GM11168 (cell line): ENCODE results near the gene CCNL2.

Experiments used
- in situ Hi-C: fragments of 300-500 bp; cut with MboI; formaldehyde crosslinking; loops from one replicate; pipeline ENCODE4 v1.12.0; 2022; ENCODE audit warnings: low sequenced_read_pairs; ENCODE audit not compliant: unreplicated experiment

Gene CCNL2

DNA sequence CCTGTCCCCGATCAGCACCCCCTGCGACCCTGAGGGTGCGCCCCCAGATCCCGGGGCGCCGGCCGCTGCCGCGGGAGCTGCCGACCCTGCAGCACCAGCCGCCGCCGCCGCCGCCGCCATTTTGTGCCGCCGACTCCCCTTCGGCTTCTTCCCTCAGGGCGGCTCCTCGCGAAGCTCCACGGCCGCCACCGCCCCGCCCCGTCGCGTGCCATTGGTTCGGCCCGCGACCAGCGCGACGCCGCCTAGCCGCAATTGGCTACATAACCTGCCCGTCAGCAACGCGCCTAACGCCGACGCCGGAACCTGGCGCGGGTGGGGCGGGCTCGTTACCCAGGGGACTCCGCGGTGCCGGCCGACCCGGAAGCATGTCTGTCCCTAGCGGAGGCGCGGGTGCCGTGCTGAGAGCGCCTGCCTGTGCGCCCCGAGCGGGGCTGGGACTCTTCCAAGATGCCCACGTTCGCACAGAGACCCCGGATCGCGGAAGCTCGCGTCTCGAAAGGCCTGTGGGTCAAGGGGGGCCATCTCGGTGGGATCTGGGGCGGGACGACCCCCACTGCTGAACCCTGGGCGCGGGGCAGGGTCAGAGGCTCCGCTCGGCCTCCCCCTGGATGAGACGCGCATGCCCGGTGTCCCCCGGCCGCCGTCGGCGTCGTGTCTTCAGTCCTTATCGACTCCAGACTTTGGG, at the start of gene CCNL2:
TSS of gene CCNL2 (minus strand) at position 149 of the 685 bp plus-strand sequence. CDS start at position 120, 29 bp downstream.
- in situ Hi-C loops, result no loop called here

- in situ Hi-C loops, result loop anchor here (5.0 kb wide), 1 partner anchor 51 kb away; no protein-coding TSS in a partner anchor
Measured at GRCh38 chr1:1446631-1447030, 47.5 kb upstream of the CCNL2 start.

DNA sequence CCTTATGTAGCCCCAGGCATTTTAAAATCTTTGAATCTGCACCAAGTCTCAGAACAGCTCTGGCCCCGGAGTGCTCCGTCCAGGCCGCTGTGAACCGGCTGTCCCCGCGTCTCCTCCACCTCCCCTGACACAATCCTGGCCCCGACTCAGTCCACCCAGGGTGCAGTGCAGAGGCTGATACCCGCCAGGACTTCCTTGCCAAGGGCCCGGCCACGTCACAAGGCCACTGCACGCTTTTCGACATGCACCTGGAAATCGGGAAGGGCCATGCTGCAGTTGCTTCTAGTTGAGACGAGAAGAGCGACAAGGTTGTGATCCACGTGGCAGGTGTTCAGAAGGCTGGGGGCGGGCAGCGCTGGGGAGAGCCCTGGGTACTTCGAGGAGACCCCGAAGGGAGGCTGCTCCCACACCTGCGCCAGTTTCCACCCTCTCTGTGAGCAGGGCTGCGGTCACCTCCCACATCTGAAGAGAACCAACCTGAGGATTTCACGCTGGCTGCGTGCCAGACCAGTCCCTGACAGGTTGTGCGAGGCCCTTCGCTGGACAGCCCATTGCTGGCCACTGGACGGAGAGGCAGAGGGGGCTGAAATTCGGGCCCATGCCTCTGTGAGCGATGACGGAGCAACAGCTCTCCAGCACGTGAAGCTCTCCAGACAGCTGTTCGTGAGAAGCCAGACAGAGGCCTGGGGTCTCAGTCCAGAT, 43.1 kb upstream of the CCNL2 start:
- in situ Hi-C loops, result no loop called here

GRCh38 chr1:1441002-1441888, 42.1 kb upstream of the CCNL2 start:
- in situ Hi-C loops, result no loop called here

DNA sequence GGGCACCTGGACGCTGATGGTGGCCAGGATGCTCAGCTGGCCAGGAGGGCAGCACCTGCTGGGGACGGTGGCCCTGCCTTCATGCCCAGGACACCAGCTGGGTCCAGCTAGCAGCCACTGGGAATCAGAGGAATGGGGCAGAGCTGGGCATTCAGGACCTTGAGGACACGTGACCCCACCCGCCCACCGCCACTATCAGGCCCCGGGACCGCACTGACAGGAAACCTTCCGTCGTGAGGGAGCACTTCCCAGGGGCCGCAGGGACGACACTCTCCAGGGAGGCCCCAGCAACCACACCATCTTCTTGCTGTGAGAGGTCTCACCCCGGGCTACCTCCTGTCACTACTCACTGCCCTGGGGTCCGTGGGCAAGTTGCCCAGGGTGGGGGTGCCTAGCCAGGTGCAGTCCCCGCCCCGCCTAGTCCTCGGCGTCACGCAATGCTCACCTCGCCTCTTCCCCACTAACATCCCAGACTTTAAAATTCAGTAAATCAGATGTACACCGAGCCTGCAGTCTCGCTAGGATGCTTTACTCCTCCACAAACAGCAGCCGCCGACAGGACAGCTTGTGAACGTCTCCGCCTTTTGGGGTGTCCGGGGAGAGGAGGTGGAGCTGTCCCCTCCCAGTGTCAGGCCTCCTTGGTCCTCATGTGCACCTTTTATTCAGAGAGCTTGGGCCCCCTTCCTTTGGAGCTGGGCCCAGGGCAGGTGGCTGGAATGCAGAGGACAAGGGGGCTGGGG, 41.3 kb upstream of the CCNL2 start:
- in situ Hi-C loops, result no loop called here

DNA sequence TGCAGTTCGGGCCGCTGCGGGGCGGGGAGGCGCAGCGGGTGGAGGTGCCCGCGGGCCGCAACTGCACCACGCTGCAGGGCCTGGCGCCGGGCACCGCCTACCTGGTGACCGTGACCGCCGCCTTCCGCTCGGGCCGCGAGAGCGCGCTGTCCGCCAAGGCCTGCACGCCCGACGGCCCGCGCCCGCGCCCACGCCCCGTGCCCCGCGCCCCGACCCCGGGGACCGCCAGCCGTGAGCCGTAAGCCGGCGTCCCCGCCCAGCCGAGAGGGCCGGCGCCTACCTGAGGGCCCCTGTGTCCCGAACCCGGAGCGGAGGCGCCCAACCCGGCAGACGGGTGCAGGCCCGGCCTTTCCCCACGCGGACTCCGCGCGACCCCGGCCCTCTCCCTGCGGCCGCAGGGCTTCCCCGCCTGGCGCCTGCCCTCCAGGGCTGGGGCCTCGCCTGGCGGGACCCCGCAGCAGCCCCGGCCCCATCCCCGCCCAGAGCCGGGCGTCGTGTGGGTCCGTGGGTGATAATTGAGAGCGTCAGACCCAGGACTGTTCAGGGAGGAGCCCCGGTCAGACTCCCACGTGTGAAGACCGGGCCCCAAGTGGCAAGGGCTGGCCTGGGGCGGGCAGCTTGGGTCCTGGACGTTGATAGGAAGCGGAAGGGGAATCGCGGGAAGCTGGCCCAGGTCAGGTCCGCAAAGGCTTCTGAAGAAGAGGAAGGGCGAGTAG, 40.6 kb upstream of the CCNL2 start:
- in situ Hi-C loops, result no loop called here

GRCh38 chr1:1438531-1439381, 39.6 kb upstream of the CCNL2 start:
- in situ Hi-C loops, result no loop called here

GRCh38 chr1:1437904-1438376, 38.8 kb upstream of the CCNL2 start:
- in situ Hi-C loops, result no loop called here

GRCh38 chr1:1437033-1437903, 38.1 kb upstream of the CCNL2 start:
- in situ Hi-C loops, result no loop called here

DNA sequence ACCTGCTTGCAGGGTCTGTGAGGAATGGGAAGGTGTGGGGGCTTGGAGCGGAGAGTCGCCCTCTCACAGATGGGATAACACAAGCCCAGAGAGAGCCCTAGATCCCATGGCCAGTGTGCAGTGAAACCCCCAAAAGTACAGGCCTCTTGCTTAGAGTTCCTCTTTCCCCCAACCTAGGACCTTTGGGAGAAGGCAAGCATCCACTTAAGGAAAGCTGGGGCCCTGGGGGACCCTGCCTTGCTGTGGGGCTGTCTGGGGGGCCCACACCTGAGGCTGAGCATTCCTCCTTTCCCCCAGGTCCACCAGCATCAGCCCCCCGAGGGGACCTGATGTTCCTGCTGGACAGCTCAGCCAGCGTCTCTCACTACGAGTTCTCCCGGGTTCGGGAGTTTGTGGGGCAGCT, 37.5 kb upstream of the CCNL2 start:
- in situ Hi-C loops, result no loop called here

DNA sequence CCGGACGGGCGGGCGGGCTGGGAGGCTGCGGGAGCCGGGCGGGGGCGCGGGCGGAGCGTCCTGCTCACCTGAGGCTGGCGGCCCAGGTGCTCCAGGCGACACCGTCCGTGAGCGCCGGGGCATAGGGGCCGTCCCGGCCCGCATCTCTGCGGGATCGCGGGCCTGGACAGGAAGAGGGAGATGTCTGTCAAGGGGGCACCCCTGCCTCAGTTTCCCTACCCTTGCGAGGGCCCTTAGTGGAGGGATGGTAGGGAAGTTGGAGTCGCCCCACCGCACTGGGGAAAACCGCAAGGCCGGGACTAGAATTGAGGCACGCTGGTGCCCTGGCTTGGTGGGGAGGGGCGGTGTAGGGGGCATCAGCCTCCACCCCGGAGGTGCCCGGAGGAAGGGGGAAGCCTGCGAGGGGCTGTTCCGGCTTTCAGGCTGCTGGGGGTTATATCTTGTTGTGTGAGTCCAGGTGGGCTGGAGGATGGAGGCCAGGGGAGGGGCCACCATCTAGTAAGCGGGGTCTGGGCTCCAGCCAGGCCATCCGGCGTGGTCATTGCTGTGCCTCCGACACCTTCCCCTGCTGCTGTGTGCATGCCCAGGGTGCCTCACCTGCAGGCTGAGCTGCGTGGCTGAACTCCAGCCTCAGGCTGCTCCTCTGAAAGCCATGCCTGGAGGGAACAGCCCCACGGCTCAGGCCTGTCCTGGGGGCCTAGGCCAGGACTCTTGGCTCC, 36.9 kb upstream of the CCNL2 start:
- in situ Hi-C loops, result no loop called here

DNA sequence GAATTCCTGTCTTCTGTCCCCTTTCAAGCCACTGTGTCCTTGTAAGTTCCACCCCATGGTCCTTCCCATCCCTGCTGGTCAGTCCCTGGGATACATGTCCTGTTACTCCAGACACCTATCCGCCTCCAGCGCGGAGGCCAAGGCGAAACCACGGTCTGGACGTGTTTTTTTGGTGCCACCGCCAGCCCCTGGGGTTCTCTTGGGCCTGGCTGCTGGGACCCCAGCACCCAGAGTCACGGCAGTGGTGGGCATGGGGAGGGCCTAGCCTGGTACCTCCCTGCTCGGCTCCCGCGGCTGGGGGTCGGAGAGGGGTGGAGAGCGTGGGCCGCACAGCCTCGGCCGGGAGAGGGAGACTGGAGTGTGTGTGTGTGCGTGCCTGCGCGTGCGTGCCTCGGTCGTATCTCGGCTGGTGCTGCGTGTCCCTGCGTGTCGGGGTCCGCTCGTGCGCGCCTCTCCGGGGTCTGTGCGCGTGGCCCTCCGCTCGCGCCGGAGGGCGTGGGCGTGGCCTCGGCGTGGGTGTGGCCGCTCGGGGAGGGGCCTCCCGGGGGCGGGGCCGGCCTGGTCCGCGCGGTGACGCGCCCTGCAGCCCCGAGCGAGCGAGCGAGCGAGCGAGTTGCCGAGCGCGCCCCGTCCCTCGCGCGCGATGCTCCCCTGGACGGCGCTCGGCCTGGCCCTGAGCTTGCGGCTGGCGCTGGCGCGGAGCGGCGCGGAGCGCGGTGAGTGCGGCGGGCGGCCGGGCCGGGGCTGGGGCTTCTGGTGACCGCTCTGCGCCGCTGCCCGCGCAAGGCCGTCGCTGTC, 36.2 kb upstream of the CCNL2 start, which contains the start of gene VWA1:
TSS of gene VWA1 (plus strand) at position 585 of the 798 bp plus-strand sequence. CDS start at position 644, 59 bp downstream.
- in situ Hi-C loops, result no loop called here

GRCh38 chr1:1434824-1435105, 35.6 kb upstream of the CCNL2 start:
- in situ Hi-C loops, result no loop called here

GRCh38 chr1:1434131-1434823, 35.1 kb upstream of the CCNL2 start:
- in situ Hi-C loops, result no loop called here

GRCh38 chr1:1433804-1434130, 34.6 kb upstream of the CCNL2 start:
- in situ Hi-C loops, result no loop called here
